Measurements from ENCODE around the gene PPP1R14C. TPM values are rescaled to one million over a fixed set of nuclear protein-coding genes. Genes with fewer than 3 reads are reported as not detected.

PPP1R14C gene
- total RNA-seq, 1 donor from 2014 or later = 0.98 TPM

- peaks cover 20% of the 10 kb centered on the region for H3K27me3 Mint-ChIP-seq
- H3K9me3 Mint-ChIP-seq (ENCODE audit: low read depth) = no peaks in the 10 kb centered on the region
- no peak for TF ChIP-seq CTCF (IDR thresholded peaks at IDR 0.05; ENCODE audit: unreplicated experiment)
- no peaks in the 10 kb centered on the region for H3K36me3 Mint-ChIP-seq (ENCODE audit: insufficient read depth)
- DNase-seq (ENCODE audit: low spot score, unreplicated experiment) = no peak
- peaks cover 2% of the 10 kb centered on the region for H3K4me1 Mint-ChIP-seq (ENCODE audit: low read depth)
- no peak overlapping the region for H3K27ac Mint-ChIP-seq
- no peak overlapping the region for H3K4me3 Mint-ChIP-seq (ENCODE audit: low read depth)
Observed at GRCh38 chr6:150211700-150212511, 69.1 kb downstream of the PPP1R14C start.

GRCh38 chr6:150212778-150213177 is 69.9 kb downstream of the PPP1R14C start:
- no peak for TF ChIP-seq CTCF (IDR thresholded peaks at IDR 0.05; ENCODE audit: unreplicated experiment)
- no peak overlapping the region for H3K4me3 Mint-ChIP-seq (ENCODE audit: low read depth)
- H3K36me3 Mint-ChIP-seq (ENCODE audit: insufficient read depth) = no peaks in the 10 kb centered on the region
- no peaks in the 10 kb centered on the region for H3K9me3 Mint-ChIP-seq (ENCODE audit: low read depth)
- peaks cover 20% of the 10 kb centered on the region for H3K27me3 Mint-ChIP-seq
- no peak for DNase-seq (ENCODE audit: low spot score, unreplicated experiment)
- H3K4me1 Mint-ChIP-seq (ENCODE audit: low read depth) = peaks cover 2% of the 10 kb centered on the region
- no peak overlapping the region for H3K27ac Mint-ChIP-seq

- no peak overlapping the region for H3K4me3 Mint-ChIP-seq (ENCODE audit: low read depth)
Observed at GRCh38 chr6:150213301-150213700, 70.5 kb downstream of the PPP1R14C start.

GRCh38 chr6:150214310-150214709 is 71.5 kb downstream of the PPP1R14C start:
- Mint-ChIP-seq H3K4me1 (ENCODE audit: low read depth) (peaks cover 2% of the 10 kb centered on the region), H3K27me3 (peaks cover 20% of the 10 kb centered on the region), H3K36me3 (ENCODE audit: insufficient read depth) (no peaks in the 10 kb centered on the region), H3K4me3 (ENCODE audit: low read depth) (no peak overlapping the region), H3K27ac (no peak overlapping the region), H3K9me3 (ENCODE audit: low read depth) (no peaks in the 10 kb centered on the region)
- no peak for DNase-seq (ENCODE audit: low spot score, unreplicated experiment)
- no peak for TF ChIP-seq CTCF (IDR thresholded peaks at IDR 0.05; ENCODE audit: unreplicated experiment)

More at GRCh38 chr6:150213301-150213700, 70.5 kb downstream of the PPP1R14C start:
- Mint-ChIP-seq H3K27ac (no peak overlapping the region), H3K36me3 (ENCODE audit: insufficient read depth) (no peaks in the 10 kb centered on the region), H3K4me1 (ENCODE audit: low read depth) (peaks cover 2% of the 10 kb centered on the region), H3K9me3 (ENCODE audit: low read depth) (no peaks in the 10 kb centered on the region), H3K27me3 (peaks cover 20% of the 10 kb centered on the region)
- DNase-seq (ENCODE audit: low spot score, unreplicated experiment) = no peak
- no peak for TF ChIP-seq CTCF (IDR thresholded peaks at IDR 0.05; ENCODE audit: unreplicated experiment)

- TF ChIP-seq CTCF (IDR thresholded peaks at IDR 0.05; ENCODE audit: unreplicated experiment) = no peak
- no peak for DNase-seq (ENCODE audit: low spot score, unreplicated experiment)
- H3K27me3 Mint-ChIP-seq = peaks cover 3% of the 10 kb centered on the region
- H3K4me3 Mint-ChIP-seq (ENCODE audit: low read depth) = no peak overlapping the region
- no peak overlapping the region for H3K27ac Mint-ChIP-seq
- no peaks in the 10 kb centered on the region for H3K36me3 Mint-ChIP-seq (ENCODE audit: insufficient read depth)
- no peaks in the 10 kb centered on the region for H3K4me1 Mint-ChIP-seq (ENCODE audit: low read depth)
- H3K9me3 Mint-ChIP-seq (ENCODE audit: low read depth) = peaks cover 8% of the 10 kb centered on the region
Observed at GRCh38 chr6:150220634-150221551, 78.0 kb downstream of the PPP1R14C start.
